SK-N-SH (cell line): ENCODE measurements around the gene PLA2G1B. TPM values are rescaled to one million over a fixed set of nuclear protein-coding genes. Genes with fewer than 3 reads are reported as not detected.
A peak's percentile ranks its signal among the peaks of the same experiment; 100 is the strongest.

Source experiments
- CTCF ChIA-PET: fragments of 300-600, 350-600 bp; formaldehyde crosslinking; extraction: SDS; loops from one replicate; lab custom pipeline; 2021; lab: Yijun Ruan, JAX
- POLR2A ChIA-PET: fragments of 350-600 bp; sonication (Branson Sonifier 250); formaldehyde crosslinking; extraction: SDS; loops from one replicate; lab custom pipeline; 2020; ENCODE audit warnings: antibody characterized with exemption, inconsistent platforms; lab: Yijun Ruan, JAX
- DNase-seq: peaks from one replicate; pipeline ENCODE4 v3.0.0; 2012
- H2AFZ ChIP-seq: fragments of 200-600 bp; sonication (generic); 2 replicates; pipeline ENCODE4 v1.8.1; 2016; ENCODE audit warnings: antibody characterized with exemption, mild to moderate bottlenecking, low read depth
- H3F3A ChIP-seq: fragments of 200-600 bp; sonication (generic); replicated peaks from 2 replicates; pipeline ENCODE3; 2016; ENCODE audit warnings: antibody characterized with exemption, mild to moderate bottlenecking; ENCODE audit not compliant: insufficient read depth
- H3K27ac ChIP-seq, 2 experiments: fragments of 200-500 bp in 1 of 2; fragments of 200-600 bp in 1 of 2; sonication (Bioruptor generic) in 1 of 2; sonication (generic), shearing (Covaris generic) in 1 of 2; 2 replicates each; pipeline versions ENCODE4 v1.5.1 to v1.6.1; 2014 to 2016; ENCODE audit warnings: low read depth in 2 of 2, inconsistent platforms in 1 of 2, low read length in 1 of 2, mild to moderate bottlenecking in 1 of 2, mixed read lengths in 1 of 2
- H3K27me3 ChIP-seq: fragments of 200-600 bp; sonication (generic), shearing (Covaris generic); 2 replicates; pipeline ENCODE4 v1.6.1; 2016; ENCODE audit warnings: mixed run types; ENCODE audit not compliant: insufficient read depth
- H3K36me3 ChIP-seq, 2 experiments: fragments of 200-500 bp in 1 of 2; fragments of 200-600 bp in 1 of 2; sonication (Bioruptor generic) in 1 of 2; sonication (generic) in 1 of 2; replicated peaks in 1 of 2; 2 replicates each; pipeline versions ENCODE3 to v1.5.1; 2014 to 2016; ENCODE audit warnings: low read length in 1 of 2, mild to moderate bottlenecking in 1 of 2; ENCODE audit not compliant: insufficient read depth in 2 of 2, control insufficient read depth in 1 of 2
- H3K4me1 ChIP-seq, 2 experiments: fragments of 200-500 bp in 1 of 2; fragments of 200-600 bp in 1 of 2; sonication (Bioruptor generic) in 1 of 2; sonication (generic), shearing (Covaris generic) in 1 of 2; 2 replicates each; pipeline versions ENCODE4 v1.5.1 to v1.6.1; 2014 to 2016; ENCODE audit warnings: low read depth in 1 of 2, low read length in 1 of 2, mixed run types in 1 of 2; ENCODE audit not compliant: insufficient read depth in 2 of 2, control insufficient read depth in 1 of 2
- H3K4me2 ChIP-seq: fragments of 200-600 bp; sonication (generic), shearing (Covaris generic); 2 replicates; pipeline ENCODE4 v1.6.1; 2017; ENCODE audit warnings: mixed run types
- H3K4me3 ChIP-seq, 2 experiments: fragments of 200-500 bp in 1 of 2; fragments of 200-600 bp in 1 of 2; sonication (Bioruptor generic) in 1 of 2; sonication (generic), shearing (Covaris generic) in 1 of 2; 2 replicates each; pipeline versions ENCODE4 v1.5.1 to v1.8.1; 2014 to 2016; ENCODE audit warnings: low read depth in 2 of 2, inconsistent platforms in 1 of 2, low read length in 1 of 2, mild to moderate bottlenecking in 1 of 2, mixed read lengths in 1 of 2, moderate library complexity in 1 of 2
- H3K79me2 ChIP-seq: fragments of 200-600 bp; sonication (generic); 2 replicates; pipeline ENCODE4 v1.8.1; 2017; ENCODE audit warnings: mild to moderate bottlenecking; ENCODE audit not compliant: insufficient read depth
- H3K9ac ChIP-seq: fragments of 200-600 bp; sonication (generic); 2 replicates; pipeline ENCODE4 v1.6.1; 2017; ENCODE audit warnings: mixed run types
- H3K9me2 ChIP-seq: fragments of 200-600 bp; sonication (generic); 2 replicates; pipeline ENCODE4 v1.6.1; 2017; ENCODE audit warnings: mixed run types
- H3K9me3 ChIP-seq: fragments of 200-600 bp; sonication (generic); 2 replicates; pipeline ENCODE4 v1.6.1; 2017; ENCODE audit warnings: mixed run types, mild to moderate bottlenecking, moderate library complexity
- H4K20me1 ChIP-seq: fragments of 200-600 bp; sonication (generic); 2 replicates; pipeline ENCODE4 v1.6.1; 2017; ENCODE audit warnings: mild to moderate bottlenecking, mixed run types; ENCODE audit not compliant: insufficient read depth
- CHD2 ChIP-seq: fragments of 150-350 bp; IDR thresholded peaks from 2 replicates; pipeline ENCODE4 v1.6.1; 2018; ENCODE audit warnings: low read length; ENCODE audit not compliant: partially characterized antibody
- ELF1 ChIP-seq: IDR thresholded peaks from 2 replicates; pipeline ENCODE4 v1.4.0; 2012
- EP300 ChIP-seq, 2 experiments: IDR thresholded peaks; 2 replicates each; pipeline versions ENCODE4 v1.4.0 to v1.6.1; 2012; ENCODE audit warnings: borderline replicate concordance in 1 of 2, low read depth in 1 of 2, low read length in 1 of 2
- FOSL2 ChIP-seq: IDR thresholded peaks from 2 replicates; pipeline ENCODE4 v1.4.0; 2012; ENCODE audit warnings: low read depth, mild to moderate bottlenecking, moderate library complexity, borderline replicate concordance
- FOXJ3 ChIP-seq: sonication (generic); formaldehyde crosslinking; IDR thresholded peaks from 2 replicates; pipeline ENCODE4 v1.5.1; 2020; ENCODE audit warnings: mild to moderate bottlenecking, missing genetic modification reagents
- IRF3 ChIP-seq: fragments of 150-350 bp; IDR thresholded peaks from 2 replicates; pipeline ENCODE4 v1.6.1; 2016; ENCODE audit warnings: mild to moderate bottlenecking, low read depth, low read length
- POLR2AphosphoS5 ChIP-seq: IDR thresholded peaks from 2 replicates; pipeline ENCODE4 v1.6.1; 2012; ENCODE audit warnings: low read depth, low read length
- RAD21 ChIP-seq: IDR thresholded peaks from 2 replicates; pipeline ENCODE4 v1.6.1; 2012; ENCODE audit warnings: mild to moderate bottlenecking, low read length
- RCOR1 ChIP-seq: fragments of 150-350 bp; IDR thresholded peaks from 2 replicates; pipeline ENCODE4 v1.6.1; 2017; ENCODE audit warnings: antibody characterized with exemption, low read length
- REST ChIP-seq: IDR thresholded peaks from 2 replicates; pipeline ENCODE4 v1.6.1; 2012; ENCODE audit warnings: mild to moderate bottlenecking, low read depth, low read length, moderate library complexity
- RFX5 ChIP-seq: IDR thresholded peaks from 2 replicates; pipeline ENCODE4 v1.6.1; 2012; ENCODE audit warnings: mild to moderate bottlenecking, improper control_type of control experiment, low read length
- SIN3A ChIP-seq: IDR thresholded peaks from 2 replicates; pipeline ENCODE4 v1.6.1; 2012; ENCODE audit warnings: low read depth, mild to moderate bottlenecking, low read length, moderate library complexity, borderline replicate concordance
- TEAD4 ChIP-seq: IDR thresholded peaks from 2 replicates; pipeline ENCODE4 v1.4.0; 2012; ENCODE audit warnings: mild to moderate bottlenecking, borderline replicate concordance; ENCODE audit not compliant: insufficient read depth
- WGBS: methylation state at CpG from one replicate; pipeline ENCODE4 v1.1.6; 2017; ENCODE audit warnings: low lambda C conversion rate; 5-methylcytosine and 5-hydroxymethylcytosine counted together
- polyA plus RNA-seq, 3 experiments: library from polyadenylated mRNA; depleted of rRNA; stranded (reverse); fragments of >200 nt; gene quantifications; 2 replicates each; pipeline ENCODE4 v1.2.3, GENCODE V29; 2012

Gene PLA2G1B
- polyA plus RNA-seq, 1 of the 3 experiments (the other 2 are of a cell fraction) = not detected

- Histone ChIP-seq H3K27me3 (peaks cover 23% of the 10 kb centered on the region; the same call in 1 of the 2 replicates), H3K36me3 (no peaks in the 10 kb centered on the region), H3K4me1 (no peaks in the 10 kb centered on the region), H3K9me3 (no peaks in the 10 kb centered on the region), H3K4me3 (no peak overlapping the region), H3F3A (no peaks in the 10 kb centered on the region), H3K9ac (no peak overlapping the region), H2AFZ (no peak overlapping the region), H3K27ac (no peak overlapping the region), H3K9me2 (no peaks in the 10 kb centered on the region), H4K20me1 (no peaks in the 10 kb centered on the region), H3K79me2 (no peaks in the 10 kb centered on the region), H3K4me2 (no peak overlapping the region)
- CTCF ChIA-PET = interaction anchor here (1.3 to 1.7 kb wide), 2 partner anchors 9 to 54 kb away, joined by 6 to 9 read pairs; no protein-coding TSS in a partner anchor
- TF ChIP-seq FOSL2 = peak; percentile 18; the same call in 1 of the 2 replicates
- no peak for TF ChIP-seq RFX5
- WGBS = 80% methylated on average over 5 of the region's 5 CpGs
- POLR2A ChIA-PET = no interaction called here
- DNase-seq = no peak
Observed at GRCh38 chr12:120376416-120376815, 48.8 kb upstream of the PLA2G1B start.

GRCh38 chr12:120376009-120376408 lies 48.4 kb upstream of the PLA2G1B start:
- ChIA-PET CTCF (interaction anchor here (1.3 to 1.7 kb wide), 2 partner anchors 9 to 54 kb away, joined by 6 to 9 read pairs; no protein-coding TSS in a partner anchor), POLR2A (no interaction called here)
- no peaks in the 10 kb centered on the region for H3K79me2 ChIP-seq
- no peaks in the 10 kb centered on the region for H4K20me1 ChIP-seq
- WGBS = 60% methylated on average over 2 of the region's 2 CpGs
- no peak for TF ChIP-seq EP300 (IDR thresholded peaks at IDR 0.05; ENCODE audit: borderline replicate concordance in 1 of 2, low read depth in 1 of 2, low read length in 1 of 2)
- no peak for TF ChIP-seq RAD21
- no peak for TF ChIP-seq TEAD4
- TF ChIP-seq REST = no peak
- no peak for TF ChIP-seq POLR2AphosphoS5
- no peak for TF ChIP-seq FOXJ3
- TF ChIP-seq ELF1 = no peak
- TF ChIP-seq SIN3A = no peak
- TF ChIP-seq CHD2 = no peak
- TF ChIP-seq RCOR1 = no peak
- no peak for TF ChIP-seq IRF3
- TF ChIP-seq, all 33 proteins: peak for 0
- Histone ChIP-seq H3K4me1 (no peaks in the 10 kb centered on the region), H3K9me2 (no peaks in the 10 kb centered on the region), H3K9ac (no peak overlapping the region), H3K9me3 (no peaks in the 10 kb centered on the region), H3F3A (no peaks in the 10 kb centered on the region), H3K4me2 (no peak overlapping the region), H3K4me3 (no peak overlapping the region), H3K27ac (no peak overlapping the region), H2AFZ (no peak overlapping the region), H3K36me3 (no peaks in the 10 kb centered on the region), H3K27me3 (peaks cover 24% of the 10 kb centered on the region; the same call in 1 of the 2 replicates)
- no peak for DNase-seq
